Measurements from ENCODE around the gene ZDHHC16. TPM values are rescaled to one million over a fixed set of nuclear protein-coding genes. Genes with fewer than 3 reads are reported as not detected.

The ZDHHC16 gene
- 54.1 and 54.3 TPM in 2 replicates for total RNA-seq

GRCh38 chr10:97445722-97446639, at the start of gene ZDHHC16, which contains the start of gene EXOSC1:
TSS of gene ZDHHC16 (plus strand) at chr10:97446175. CDS start at chr10:97451676, 5,501 bp downstream.
TSS of gene EXOSC1 (minus strand) at chr10:97446006. CDS start at chr10:97445985, 21 bp downstream.

GRCh38 chr10:97400665-97401454, 45.1 kb upstream of the ZDHHC16 start, which contains the start of gene RRP12:
TSS of gene RRP12 (minus strand) at chr10:97401340. CDS start at chr10:97401231, 109 bp downstream.

GRCh38 chr10:97425964-97426775, 19.8 kb upstream of the ZDHHC16 start, which contains the start of gene PGAM1:
TSS of gene PGAM1 (plus strand) at chr10:97426191. CDS start at chr10:97426308, 117 bp downstream.

GRCh38 chr10:97498076-97498840, 52.3 kb downstream of the ZDHHC16 start, which contains the start of gene MMS19:
TSS of gene MMS19 (minus strand) at chr10:97498422. CDS start at chr10:97498384, 38 bp downstream.

GRCh38 chr10:97498841-97499560, 53.0 kb downstream of the ZDHHC16 start, which contains the start of gene UBTD1:
TSS of gene UBTD1 (plus strand) at chr10:97498924. CDS start at chr10:97499204, 280 bp downstream.

Other genes starting within 250 kb of the ZDHHC16 start
- 11.3 and 16.5 TPM in 2 replicates for gene ARHGAP19, start 153.5 kb upstream of the ZDHHC16 start, total RNA-seq
- gene FRAT1, start 126.9 kb upstream of the ZDHHC16 start, total RNA-seq: 1.0 and 1.6 TPM in 2 replicates
- gene FRAT2, start 111.4 kb upstream of the ZDHHC16 start, total RNA-seq: 2.7 and 3.7 TPM in 2 replicates
- 20.7 and 21.0 TPM in 2 replicates for gene RRP12, start 44.8 kb upstream of the ZDHHC16 start, total RNA-seq
- 519 and 549 TPM in 2 replicates for gene PGAM1, start 20.0 kb upstream of the ZDHHC16 start, total RNA-seq
- 55.8 and 65.1 TPM in 2 replicates for gene EXOSC1, start 169 bp upstream of the ZDHHC16 start, total RNA-seq
- 97.0 and 103 TPM in 2 replicates for gene MMS19, start 52.2 kb downstream of the ZDHHC16 start, total RNA-seq
- 19.5 and 20.2 TPM in 2 replicates for gene UBTD1, start 52.7 kb downstream of the ZDHHC16 start, total RNA-seq
- 0.89 and 1.0 TPM in 2 replicates for gene ANKRD2, start 126.6 kb downstream of the ZDHHC16 start, total RNA-seq
- 0.67 and 1.0 TPM in 2 replicates for gene HOGA1, start 138.2 kb downstream of the ZDHHC16 start, total RNA-seq
- gene C10orf62, start 143.5 kb downstream of the ZDHHC16 start, total RNA-seq: not detected in 2 replicates
- gene MORN4, start 187.3 kb downstream of the ZDHHC16 start, total RNA-seq: 6.2 and 9.4 TPM in 2 replicates
- 22.2 and 22.3 TPM in 2 replicates for gene PI4K2A, start 194.5 kb downstream of the ZDHHC16 start, total RNA-seq
- gene AVPI1, start 241.1 kb downstream of the ZDHHC16 start, total RNA-seq: 21.4 and 24.5 TPM in 2 replicates

All from bronchus fibroblast of lung (primary cell).